HepG2 (cell line): ENCODE data around the gene DLX1. TPM values are rescaled to one million over a fixed set of nuclear protein-coding genes. Genes with fewer than 3 reads are reported as not detected.

ENCODE experiments used
- ELF1 ChIP-seq: sonication (generic); formaldehyde crosslinking; IDR thresholded peaks from 2 replicates; pipeline ENCODE4 v1.4.0; 2020; ENCODE audit warnings: missing genetic modification reagents
- FIP1L1 ChIP-seq: fragments of 200-400 bp; formaldehyde crosslinking; IDR thresholded peaks from 2 replicates; pipeline ENCODE4 v1.6.1; 2018; ENCODE audit warnings: low read depth, mild to moderate bottlenecking, low read length, moderate library complexity, borderline replicate concordance; ENCODE audit not compliant: insufficient read depth
- HDAC1 ChIP-seq: sonication (generic); formaldehyde crosslinking; IDR thresholded peaks from 2 replicates; pipeline ENCODE4 v1.5.1; 2020; ENCODE audit warnings: mild to moderate bottlenecking, missing genetic modification reagents
- KLF9 ChIP-seq: IDR thresholded peaks from 2 replicates; pipeline ENCODE4 v1.6.1; 2016; ENCODE audit warnings: low read depth
- PCBP1 ChIP-seq: fragments of 200-400 bp; formaldehyde crosslinking; IDR thresholded peaks from 2 replicates; pipeline ENCODE4 v1.6.1; 2017; ENCODE audit warnings: mild to moderate bottlenecking, low read depth, low read length, borderline replicate concordance
- PITX1 ChIP-seq: sonication (generic); formaldehyde crosslinking; IDR thresholded peaks from 2 replicates; pipeline ENCODE4 v1.5.1; 2020; ENCODE audit warnings: mild to moderate bottlenecking, missing genetic modification reagents
- PLRG1 ChIP-seq: fragments of 450-650 bp; conservative IDR thresholded peaks from 2 replicates; pipeline ENCODE4 v1.6.1; 2016
- RNF2 ChIP-seq: fragments of 450-650 bp; conservative IDR thresholded peaks from 2 replicates; pipeline ENCODE4 v1.6.1; 2016; ENCODE audit warnings: low read depth
- ZMAT3 ChIP-seq: sonication (generic); formaldehyde crosslinking; conservative IDR thresholded peaks from 2 replicates; pipeline ENCODE4 v1.7.0; 2021; ENCODE audit warnings: missing genetic modification reagents
- ZNF121 ChIP-seq: sonication (generic); formaldehyde crosslinking; IDR thresholded peaks from 2 replicates; pipeline ENCODE4 v1.5.0; 2020; ENCODE audit warnings: mild to moderate bottlenecking, missing genetic modification reagents
- ZNF333 ChIP-seq: sonication (generic); formaldehyde crosslinking; IDR thresholded peaks from 2 replicates; pipeline ENCODE4 v1.4.0; 2020; ENCODE audit warnings: mild to moderate bottlenecking, missing genetic modification reagents, borderline replicate concordance
- ZNF614 ChIP-seq: IDR thresholded peaks from 2 replicates; pipeline ENCODE4 v1.6.1; 2018; ENCODE audit warnings: missing biosample characterization, missing genetic modification reagents, inconsistent platforms, borderline replicate concordance
- ZNF615 ChIP-seq: sonication (generic); formaldehyde crosslinking; IDR thresholded peaks from 2 replicates; pipeline ENCODE4 v1.5.0; 2020; ENCODE audit warnings: mild to moderate bottlenecking, missing genetic modification reagents, borderline replicate concordance
- ZNF616 ChIP-seq: sonication (generic); formaldehyde crosslinking; IDR thresholded peaks from 2 replicates; pipeline ENCODE4 v1.5.0; 2020; ENCODE audit warnings: low read depth, mild to moderate bottlenecking, missing genetic modification reagents
- ZNF75D ChIP-seq: sonication (generic); formaldehyde crosslinking; IDR thresholded peaks from 2 replicates; pipeline ENCODE4 v1.8.1; 2023; ENCODE audit warnings: missing genetic modification reagents, mild to moderate bottlenecking, borderline replicate concordance
- ZNF775 ChIP-seq: sonication (generic); formaldehyde crosslinking; IDR thresholded peaks from 2 replicates; pipeline ENCODE4 v1.4.0; 2020; ENCODE audit warnings: missing genetic modification reagents, mild to moderate bottlenecking, moderate library complexity, borderline replicate concordance
- ZNF790 ChIP-seq: sonication (generic); formaldehyde crosslinking; IDR thresholded peaks from 2 replicates; pipeline ENCODE4 v1.8.0; 2022; ENCODE audit warnings: missing genetic modification reagents, mild to moderate bottlenecking, borderline replicate concordance
- ZNF841 ChIP-seq: sonication (generic); formaldehyde crosslinking; IDR thresholded peaks from 2 replicates; pipeline ENCODE4 v1.8.1; 2023; ENCODE audit warnings: missing genetic modification reagents, borderline replicate concordance
- polyA plus RNA-seq, 8 experiments: library from polyadenylated mRNA; depleted of rRNA in 3 of 8; stranded (reverse) in 7 of 8; unstranded in 1 of 8; fragments of >200 nt; fragmentation: Illumina TruSeq in 4 of 8; extraction: Trizol in 4 of 8; gene quantifications; 2 replicates each; pipeline versions ENCODE4 v1.2.1 to v1.2.3, GENCODE V29; 2011 to 2016; ENCODE audit warnings: low read depth in 4 of 8, missing spikeins in 1 of 8, mixed read lengths in 1 of 8; ENCODE audit not compliant: insufficient read depth in 1 of 8
- total RNA-seq, 5 experiments: library from RNA; depleted of rRNA; stranded (reverse); fragments of >200 nt; fragmentation: Illumina TruSeq; extraction: Trizol; gene quantifications; 2 replicates each; pipeline ENCODE4 v1.2.3, GENCODE V29; 2016; ENCODE audit warnings: low read depth in 1 of 5
- TF ChIP-seq, protein P1 (sequence below): sonication (generic); formaldehyde crosslinking; IDR thresholded peaks from 2 replicates; pipeline ENCODE4 v1.5.0; 2020; ENCODE audit warnings: mild to moderate bottlenecking, missing genetic modification reagents
- TF ChIP-seq, protein P2 (sequence below): sonication (generic); formaldehyde crosslinking; IDR thresholded peaks from 2 replicates; pipeline ENCODE4 v1.9.0; 2021; ENCODE audit warnings: missing genetic modification reagents, borderline replicate concordance
- TF ChIP-seq, protein P3 (sequence below): sonication (generic); formaldehyde crosslinking; IDR thresholded peaks from 2 replicates; pipeline ENCODE4 v1.5.0; 2020; ENCODE audit warnings: missing genetic modification reagents
- TF ChIP-seq, protein P4 (sequence below): sonication (generic); formaldehyde crosslinking; IDR thresholded peaks from 2 replicates; pipeline ENCODE4 v1.5.0; 2020; ENCODE audit warnings: mild to moderate bottlenecking, missing genetic modification reagents

DLX1 gene
- total and polyA plus RNA-seq, 2 of the 13 experiments (the other 11 are each of a cell fraction or from before 2014, with no cell fraction given) = 0.18 to 0.86 TPM

DNA sequence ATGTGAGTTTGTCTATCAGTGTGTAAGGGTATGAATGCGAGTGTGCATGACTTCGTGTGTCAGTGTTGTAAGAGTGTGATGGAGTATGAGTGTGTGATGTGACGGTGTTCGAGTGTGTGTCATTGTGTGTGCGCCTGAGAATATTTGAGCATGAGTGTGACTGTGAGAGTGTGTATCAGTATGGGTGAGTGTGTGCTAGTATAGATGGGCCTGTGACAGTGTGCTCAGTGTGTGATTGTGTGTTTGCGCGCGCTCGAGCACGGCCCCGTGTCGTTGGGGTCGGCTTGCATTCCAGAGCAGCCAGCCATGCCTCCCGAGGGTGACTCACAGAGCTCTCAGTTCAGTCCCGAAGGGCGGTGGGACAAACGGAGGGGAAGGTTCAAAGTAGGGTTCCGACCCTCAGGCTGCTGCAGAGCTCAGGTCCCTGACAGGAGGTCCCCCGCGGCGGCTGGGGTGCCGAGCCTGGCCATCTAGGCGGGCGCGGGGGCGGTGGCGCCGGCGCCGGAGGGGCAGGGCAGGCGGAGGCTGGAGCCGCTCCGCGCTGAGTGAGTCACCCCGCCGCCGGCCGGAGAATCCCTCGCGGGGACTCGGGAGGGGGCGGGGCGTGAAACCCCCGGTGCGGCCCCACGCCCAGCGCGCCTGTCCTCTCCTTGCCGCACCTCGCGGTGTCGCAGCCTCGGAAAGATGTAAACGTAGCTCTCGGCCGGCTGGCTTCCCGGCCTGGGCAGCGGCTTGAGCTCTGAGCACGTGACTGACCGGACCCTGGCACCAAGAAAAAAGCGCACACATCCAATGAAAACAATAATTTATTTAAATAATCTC, 13.6 kb downstream of the DLX1 start (continued):
- TF ChIP-seq, protein P1, sequence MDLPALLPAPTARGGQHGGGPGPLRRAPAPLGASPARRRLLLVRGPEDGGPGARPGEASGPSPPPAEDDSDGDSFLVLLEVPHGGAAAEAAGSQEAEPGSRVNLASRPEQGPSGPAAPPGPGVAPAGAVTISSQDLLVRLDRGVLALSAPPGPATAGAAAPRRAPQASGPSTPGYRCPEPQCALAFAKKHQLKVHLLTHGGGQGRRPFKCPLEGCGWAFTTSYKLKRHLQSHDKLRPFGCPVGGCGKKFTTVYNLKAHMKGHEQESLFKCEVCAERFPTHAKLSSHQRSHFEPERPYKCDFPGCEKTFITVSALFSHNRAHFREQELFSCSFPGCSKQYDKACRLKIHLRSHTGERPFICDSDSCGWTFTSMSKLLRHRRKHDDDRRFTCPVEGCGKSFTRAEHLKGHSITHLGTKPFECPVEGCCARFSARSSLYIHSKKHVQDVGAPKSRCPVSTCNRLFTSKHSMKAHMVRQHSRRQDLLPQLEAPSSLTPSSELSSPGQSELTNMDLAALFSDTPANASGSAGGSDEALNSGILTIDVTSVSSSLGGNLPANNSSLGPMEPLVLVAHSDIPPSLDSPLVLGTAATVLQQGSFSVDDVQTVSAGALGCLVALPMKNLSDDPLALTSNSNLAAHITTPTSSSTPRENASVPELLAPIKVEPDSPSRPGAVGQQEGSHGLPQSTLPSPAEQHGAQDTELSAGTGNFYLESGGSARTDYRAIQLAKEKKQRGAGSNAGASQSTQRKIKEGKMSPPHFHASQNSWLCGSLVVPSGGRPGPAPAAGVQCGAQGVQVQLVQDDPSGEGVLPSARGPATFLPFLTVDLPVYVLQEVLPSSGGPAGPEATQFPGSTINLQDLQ (CRISPR knock-in tag) = peak; percentile 58
- TF ChIP-seq, protein P2, sequence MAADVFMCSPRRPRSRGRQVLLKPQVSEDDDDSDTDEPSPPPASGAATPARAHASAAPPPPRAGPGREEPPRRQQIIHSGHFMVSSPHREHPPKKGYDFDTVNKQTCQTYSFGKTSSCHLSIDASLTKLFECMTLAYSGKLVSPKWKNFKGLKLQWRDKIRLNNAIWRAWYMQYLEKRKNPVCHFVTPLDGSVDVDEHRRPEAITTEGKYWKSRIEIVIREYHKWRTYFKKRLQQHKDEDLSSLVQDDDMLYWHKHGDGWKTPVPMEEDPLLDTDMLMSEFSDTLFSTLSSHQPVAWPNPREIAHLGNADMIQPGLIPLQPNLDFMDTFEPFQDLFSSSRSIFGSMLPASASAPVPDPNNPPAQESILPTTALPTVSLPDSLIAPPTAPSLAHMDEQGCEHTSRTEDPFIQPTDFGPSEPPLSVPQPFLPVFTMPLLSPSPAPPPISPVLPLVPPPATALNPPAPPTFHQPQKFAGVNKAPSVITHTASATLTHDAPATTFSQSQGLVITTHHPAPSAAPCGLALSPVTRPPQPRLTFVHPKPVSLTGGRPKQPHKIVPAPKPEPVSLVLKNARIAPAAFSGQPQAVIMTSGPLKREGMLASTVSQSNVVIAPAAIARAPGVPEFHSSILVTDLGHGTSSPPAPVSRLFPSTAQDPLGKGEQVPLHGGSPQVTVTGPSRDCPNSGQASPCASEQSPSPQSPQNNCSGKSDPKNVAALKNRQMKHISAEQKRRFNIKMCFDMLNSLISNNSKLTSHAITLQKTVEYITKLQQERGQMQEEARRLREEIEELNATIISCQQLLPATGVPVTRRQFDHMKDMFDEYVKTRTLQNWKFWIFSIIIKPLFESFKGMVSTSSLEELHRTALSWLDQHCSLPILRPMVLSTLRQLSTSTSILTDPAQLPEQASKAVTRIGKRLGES (CRISPR knock-in tag) = no peak
- TF ChIP-seq ELF1 (CRISPR knock-in tag) (no peak), ZNF75D (CRISPR knock-in tag) (no peak), FIP1L1 (no peak), ZMAT3 (no peak), ZNF333 (CRISPR knock-in tag) (peak; percentile 69; the same call in 1 of the 2 replicates), HDAC1 (peak; percentile 24; the same call in 1 of the 2 replicates), ZNF121 (CRISPR knock-in tag) (no peak), ZNF614 (peak; percentile 54; the same call in 1 of the 2 replicates), ZNF616 (0 out of 2 replicates have a peak, but pooled peaks have one; percentile 54), PLRG1 (no peak), PITX1 (CRISPR knock-in tag) (no peak), ZNF615 (CRISPR knock-in tag) (no peak), ZNF775 (CRISPR knock-in tag) (no peak), ZNF841 (no peak), KLF9 (CRISPR knock-in tag) (no peak; the same call in 1 of the 2 replicates), PCBP1 (no peak), RNF2 (peak; percentile 74), ZNF790 (no peak)
- TF ChIP-seq, protein P3, sequence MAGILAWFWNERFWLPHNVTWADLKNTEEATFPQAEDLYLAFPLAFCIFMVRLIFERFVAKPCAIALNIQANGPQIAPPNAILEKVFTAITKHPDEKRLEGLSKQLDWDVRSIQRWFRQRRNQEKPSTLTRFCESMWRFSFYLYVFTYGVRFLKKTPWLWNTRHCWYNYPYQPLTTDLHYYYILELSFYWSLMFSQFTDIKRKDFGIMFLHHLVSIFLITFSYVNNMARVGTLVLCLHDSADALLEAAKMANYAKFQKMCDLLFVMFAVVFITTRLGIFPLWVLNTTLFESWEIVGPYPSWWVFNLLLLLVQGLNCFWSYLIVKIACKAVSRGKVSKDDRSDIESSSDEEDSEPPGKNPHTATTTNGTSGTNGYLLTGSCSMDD (CRISPR knock-in tag) = no peak
- TF ChIP-seq, protein P4, sequence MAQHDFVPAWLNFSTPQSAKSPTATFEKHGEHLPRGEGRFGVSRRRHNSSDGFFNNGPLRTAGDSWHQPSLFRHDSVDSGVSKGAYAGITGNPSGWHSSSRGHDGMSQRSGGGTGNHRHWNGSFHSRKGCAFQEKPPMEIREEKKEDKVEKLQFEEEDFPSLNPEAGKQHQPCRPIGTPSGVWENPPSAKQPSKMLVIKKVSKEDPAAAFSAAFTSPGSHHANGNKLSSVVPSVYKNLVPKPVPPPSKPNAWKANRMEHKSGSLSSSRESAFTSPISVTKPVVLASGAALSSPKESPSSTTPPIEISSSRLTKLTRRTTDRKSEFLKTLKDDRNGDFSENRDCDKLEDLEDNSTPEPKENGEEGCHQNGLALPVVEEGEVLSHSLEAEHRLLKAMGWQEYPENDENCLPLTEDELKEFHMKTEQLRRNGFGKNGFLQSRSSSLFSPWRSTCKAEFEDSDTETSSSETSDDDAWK (CRISPR knock-in tag) = no peak
